OCI-LY3 (cell line): ENCODE data around the gene C6.

ENCODE experiments used
- H2AFZ ChIP-seq: fragments of 200-600, 300-600 bp; shearing (Covaris generic); 2 replicates; pipeline ENCODE4 v1.6.0; 2014; ENCODE audit warnings: antibody characterized with exemption, low read depth, low read length
- H3K27ac ChIP-seq: fragments of 200-600, 300-600 bp; sonication (generic); 2 replicates; pipeline ENCODE4 v1.5.1; 2014; ENCODE audit warnings: mild to moderate bottlenecking, low read length, moderate library complexity, mixed read lengths
- H3K27me3 ChIP-seq: fragments of 200-600, 300-600 bp; sonication (generic); 2 replicates; pipeline ENCODE4 v1.6.1; 2014; ENCODE audit warnings: low read depth, low read length, mixed read lengths
- H3K36me3 ChIP-seq: fragments of 200-600, 300-600 bp; sonication (generic); replicated peaks from 2 replicates; pipeline ENCODE3; 2014; ENCODE audit warnings: low read depth, low read length, mixed read lengths
- H3K4me1 ChIP-seq: fragments of 300-600, 200-600 bp; sonication (generic); 2 replicates; pipeline ENCODE4 v1.6.1; 2014; ENCODE audit warnings: low read length, mixed read lengths
- H3K4me2 ChIP-seq: fragments of 200-600, 300-600 bp; sonication (generic); 2 replicates; pipeline ENCODE4 v1.6.1; 2014; ENCODE audit warnings: low read length, mixed read lengths
- H3K4me3 ChIP-seq: fragments of 300-600, 200-600 bp; sonication (generic); 2 replicates; pipeline ENCODE4 v1.5.1; 2014; ENCODE audit warnings: antibody characterized with exemption, mild to moderate bottlenecking, low read length, moderate library complexity
- H3K79me2 ChIP-seq: fragments of 300-600, 200-600 bp; shearing (Covaris generic); 2 replicates; pipeline ENCODE4 v1.6.1; 2014; ENCODE audit warnings: mild to moderate bottlenecking, low read length, mixed read lengths
- H3K9ac ChIP-seq: fragments of 300-600, 200-600 bp; shearing (Covaris generic); 2 replicates; pipeline ENCODE4 v1.6.0; 2014; ENCODE audit warnings: mild to moderate bottlenecking, low read length, moderate library complexity
- H3K9me3 ChIP-seq: fragments of 200-600, 300-600 bp; shearing (Covaris generic); 2 replicates; pipeline ENCODE4 v1.6.1; 2014; ENCODE audit warnings: low read length, mixed read lengths; ENCODE audit not compliant: insufficient read depth
- H4K20me1 ChIP-seq: fragments of 200-600, 300-600 bp; sonication (generic); 2 replicates; pipeline ENCODE4 v1.6.1; 2016; ENCODE audit warnings: low read length, mixed read lengths; ENCODE audit not compliant: insufficient read depth
- CTCF ChIP-seq: fragments of 200-600, 300-600 bp; sonication (generic); IDR thresholded peaks from 2 replicates; pipeline ENCODE4 v1.5.1; 2014; ENCODE audit warnings: antibody characterized with exemption, low read length, low read depth
- EZH2phosphoT487 ChIP-seq: fragments of 200-600 bp; shearing (Covaris generic); IDR thresholded peaks from 2 replicates; pipeline ENCODE4 v1.6.1; 2018; ENCODE audit warnings: antibody characterized with exemption, mixed run types, low read depth

Gene C6

GRCh38 chr5:41094871-41095270 is 118.5 kb downstream of the C6 start:
- Histone ChIP-seq H3K27me3 (no peaks in the 10 kb centered on the region), H3K9ac (no peak overlapping the region), H3K4me2 (no peak overlapping the region), H3K9me3 (no peaks in the 10 kb centered on the region), H3K4me1 (no peaks in the 10 kb centered on the region), H3K4me3 (no peak overlapping the region), H3K36me3 (no peaks in the 10 kb centered on the region), H3K27ac (no peak overlapping the region), H3K79me2 (no peaks in the 10 kb centered on the region), H4K20me1 (no peaks in the 10 kb centered on the region), H2AFZ (no peak overlapping the region)
- TF ChIP-seq CTCF (no peak), EZH2phosphoT487 (no peak)

GRCh38 chr5:41093803-41094202 is 119.5 kb downstream of the C6 start:
- no peaks in the 10 kb centered on the region for H3K9me3 ChIP-seq
- H4K20me1 ChIP-seq, result no peaks in the 10 kb centered on the region
- no peaks in the 10 kb centered on the region for H3K36me3 ChIP-seq
- no peak overlapping the region for H3K27ac ChIP-seq
- no peak overlapping the region for H3K4me3 ChIP-seq
- H3K27me3 ChIP-seq, result no peaks in the 10 kb centered on the region
- no peak overlapping the region for H2AFZ ChIP-seq
- H3K4me1 ChIP-seq, result no peaks in the 10 kb centered on the region
- TF ChIP-seq EZH2phosphoT487 (no peak), CTCF (no peak)
- no peak overlapping the region for H3K9ac ChIP-seq
- no peak overlapping the region for H3K4me2 ChIP-seq
- no peaks in the 10 kb centered on the region for H3K79me2 ChIP-seq
